ENCODE data around the gene HLA-DMA. TPM values are rescaled to one million over a fixed set of nuclear protein-coding genes. Genes with fewer than 3 reads are reported as not detected.

The HLA-DMA gene
- total RNA-seq, 2 donors from 2014 or later: 4.9 to 19.0 TPM

DNA sequence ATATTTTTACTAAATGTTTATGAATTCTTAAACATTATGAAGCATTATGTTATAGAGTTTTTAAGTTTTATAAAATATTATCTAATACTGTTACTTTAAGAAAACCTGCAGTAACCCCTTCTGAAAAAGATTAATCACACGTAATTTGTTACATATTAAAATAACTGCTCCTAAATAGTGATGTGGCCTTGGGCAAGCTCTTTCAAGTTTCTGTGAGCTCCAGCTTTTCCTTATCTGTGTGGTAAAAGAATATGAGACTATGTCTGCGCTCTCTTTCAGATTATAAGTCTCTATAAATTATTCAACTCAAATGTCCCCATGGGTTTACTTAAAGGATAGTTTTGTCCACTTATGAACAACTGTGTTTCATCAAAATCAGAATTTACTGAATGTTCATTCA, 44.0 kb downstream of the HLA-DMA start:
- TF ChIP-seq, protein P1, sequence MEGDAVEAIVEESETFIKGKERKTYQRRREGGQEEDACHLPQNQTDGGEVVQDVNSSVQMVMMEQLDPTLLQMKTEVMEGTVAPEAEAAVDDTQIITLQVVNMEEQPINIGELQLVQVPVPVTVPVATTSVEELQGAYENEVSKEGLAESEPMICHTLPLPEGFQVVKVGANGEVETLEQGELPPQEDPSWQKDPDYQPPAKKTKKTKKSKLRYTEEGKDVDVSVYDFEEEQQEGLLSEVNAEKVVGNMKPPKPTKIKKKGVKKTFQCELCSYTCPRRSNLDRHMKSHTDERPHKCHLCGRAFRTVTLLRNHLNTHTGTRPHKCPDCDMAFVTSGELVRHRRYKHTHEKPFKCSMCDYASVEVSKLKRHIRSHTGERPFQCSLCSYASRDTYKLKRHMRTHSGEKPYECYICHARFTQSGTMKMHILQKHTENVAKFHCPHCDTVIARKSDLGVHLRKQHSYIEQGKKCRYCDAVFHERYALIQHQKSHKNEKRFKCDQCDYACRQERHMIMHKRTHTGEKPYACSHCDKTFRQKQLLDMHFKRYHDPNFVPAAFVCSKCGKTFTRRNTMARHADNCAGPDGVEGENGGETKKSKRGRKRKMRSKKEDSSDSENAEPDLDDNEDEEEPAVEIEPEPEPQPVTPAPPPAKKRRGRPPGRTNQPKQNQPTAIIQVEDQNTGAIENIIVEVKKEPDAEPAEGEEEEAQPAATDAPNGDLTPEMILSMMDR (conservative IDR thresholded peaks at IDR 0.05): no peak
- H3K36me3 ChIP-seq (ENCODE audit: control insufficient read depth, insufficient read depth, low read length): no peaks in the 10 kb centered on the region
- H3K4me3 ChIP-seq (ENCODE audit: low read length): no peak overlapping the region
- no peak overlapping the region for H3K9ac ChIP-seq (ENCODE audit: extremely low read depth, low read length, poor library complexity, severe bottlenecking)
- no peak overlapping the region for H3K27ac ChIP-seq (ENCODE audit: low read depth, low read length)
- Mint-ChIP-seq H3K4me3 (no peak overlapping the region), H3K27me3 (ENCODE audit: insufficient read depth) (peaks cover 36% of the 10 kb centered on the region), H3K36me3 (ENCODE audit: low read depth) (no peaks in the 10 kb centered on the region), H3K4me1 (no peaks in the 10 kb centered on the region), H3K9me3 (no peaks in the 10 kb centered on the region), H3K27ac (no peak overlapping the region)
- DNase-seq: no peak
- peaks cover 40% of the 10 kb centered on the region for H3K27me3 ChIP-seq (ENCODE audit: control insufficient read depth, insufficient read depth, low read length, poor library complexity, severe bottlenecking)
- 94% methylated on average over 2 of the region's 2 CpGs; no CpG with 5 or more reads in 1 of the 2 experiments for WGBS, 2 experiments (ENCODE audit: insufficient coverage in 1 of 2, insufficient read length in 1 of 2)
- no peaks in the 10 kb centered on the region for H3K4me1 ChIP-seq (ENCODE audit: control insufficient read depth, insufficient read depth, low read length)
- no peaks in the 10 kb centered on the region for H3K9me3 ChIP-seq (ENCODE audit: control insufficient read depth, low read length)

GRCh38 chr6:32906539-32906938, 46.4 kb downstream of the HLA-DMA start:
- Histone ChIP-seq H3K4me3 (ENCODE audit: low read length) (no peak overlapping the region), H3K36me3 (ENCODE audit: control insufficient read depth, insufficient read depth, low read length) (no peaks in the 10 kb centered on the region), H3K4me1 (ENCODE audit: control insufficient read depth, insufficient read depth, low read length) (no peaks in the 10 kb centered on the region), H3K9ac (ENCODE audit: extremely low read depth, low read length, poor library complexity, severe bottlenecking) (no peak overlapping the region), H3K27ac (ENCODE audit: low read depth, low read length) (no peak overlapping the region), H3K9me3 (ENCODE audit: control insufficient read depth, low read length) (no peaks in the 10 kb centered on the region), H3K27me3 (ENCODE audit: control insufficient read depth, insufficient read depth, low read length, poor library complexity, severe bottlenecking) (peaks cover 22% of the 10 kb centered on the region)
- 60% methylated on average over 1 of the region's 1 CpG; no CpG with 5 or more reads in 1 of the 2 experiments for WGBS, 2 experiments (ENCODE audit: insufficient coverage in 1 of 2, insufficient read length in 1 of 2)
- Mint-ChIP-seq H3K9me3 (no peaks in the 10 kb centered on the region), H3K27me3 (ENCODE audit: insufficient read depth) (peaks cover 16% of the 10 kb centered on the region), H3K27ac (no peak overlapping the region), H3K36me3 (ENCODE audit: low read depth) (no peaks in the 10 kb centered on the region), H3K4me1 (no peaks in the 10 kb centered on the region), H3K4me3 (no peak overlapping the region)
- DNase-seq: no peak
- TF ChIP-seq, protein P1 (conservative IDR thresholded peaks at IDR 0.05): no peak

- H3K27ac Mint-ChIP-seq: no peak overlapping the region
- Histone ChIP-seq H3K9me3 (ENCODE audit: control insufficient read depth, low read length) (no peaks in the 10 kb centered on the region), H3K27me3 (ENCODE audit: control insufficient read depth, insufficient read depth, low read length, poor library complexity, severe bottlenecking) (peaks cover 12% of the 10 kb centered on the region), H3K36me3 (ENCODE audit: control insufficient read depth, insufficient read depth, low read length) (no peaks in the 10 kb centered on the region), H3K27ac (ENCODE audit: low read depth, low read length) (no peak overlapping the region), H3K9ac (ENCODE audit: extremely low read depth, low read length, poor library complexity, severe bottlenecking) (no peak overlapping the region), H3K4me3 (ENCODE audit: low read length) (no peak overlapping the region), H3K4me1 (ENCODE audit: control insufficient read depth, insufficient read depth, low read length) (no peaks in the 10 kb centered on the region)
- TF ChIP-seq, protein P1 (conservative IDR thresholded peaks at IDR 0.05): no peak
- H3K36me3 Mint-ChIP-seq (ENCODE audit: low read depth): peaks cover 8% of the 10 kb centered on the region
- H3K4me1 Mint-ChIP-seq: no peaks in the 10 kb centered on the region
- H3K9me3 Mint-ChIP-seq: no peaks in the 10 kb centered on the region
- no peak overlapping the region for H3K4me3 Mint-ChIP-seq
- DNase-seq: no peak
- 87% methylated on average over 2 of the region's 2 CpGs; no CpG with 5 or more reads in 1 of the 2 experiments for WGBS, 2 experiments (ENCODE audit: insufficient coverage in 1 of 2, insufficient read length in 1 of 2)
- peaks cover 10% of the 10 kb centered on the region for H3K27me3 Mint-ChIP-seq (ENCODE audit: insufficient read depth)
Measured at GRCh38 chr6:32905078-32905477, 47.8 kb downstream of the HLA-DMA start.
